ENCODE measurements around the gene MAGEA8. TPM values are rescaled to one million over a fixed set of nuclear protein-coding genes. Genes with fewer than 3 reads are reported as not detected.
"Not testable (repeated sequence)": the region's sequence is repeated elsewhere in the genome, so short reads cannot be mapped to it uniquely, and the experiment has no call there.

The MAGEA8 gene
- total RNA-seq, 1 experiment from 2014 or later, result not detected

DNA sequence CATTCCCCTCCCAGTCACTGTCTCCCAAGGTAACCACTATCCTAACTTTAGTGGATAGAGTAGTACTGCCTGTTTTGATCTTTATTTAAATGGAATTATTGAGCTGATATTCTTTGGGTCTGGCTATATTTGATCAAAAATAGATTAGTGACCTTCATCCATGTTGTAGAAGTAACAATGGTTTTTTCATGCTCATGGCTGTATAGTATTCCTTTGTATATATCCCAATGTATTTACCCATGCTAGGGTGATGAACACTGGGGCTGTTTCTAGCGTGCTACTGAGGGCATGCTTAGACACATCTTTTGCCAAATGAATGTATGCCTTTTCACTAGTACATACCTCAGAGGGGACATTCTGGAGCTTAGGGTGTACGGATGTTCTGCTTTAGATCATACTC, 10.1 kb upstream of the MAGEA8 start:
- H3K27ac ChIP-seq, result no peak overlapping the region
- no peaks in the 10 kb centered on the region for H3K4me1 ChIP-seq
- H3K27me3 ChIP-seq, result no peaks in the 10 kb centered on the region
- no peak for DNase-seq
- no peaks in the 10 kb centered on the region for H3K36me3 ChIP-seq
- H3K9me3 ChIP-seq (replicated peaks), result no peaks in the 10 kb centered on the region
- no peak overlapping the region for H3K4me3 ChIP-seq

- H3K36me3 ChIP-seq, result no peaks in the 10 kb centered on the region
- no peak overlapping the region for H3K27ac ChIP-seq
- H3K4me1 ChIP-seq, result no peaks in the 10 kb centered on the region
- DNase-seq, result no peak
- no peak overlapping the region for H3K4me3 ChIP-seq
- no peaks in the 10 kb centered on the region for H3K9me3 ChIP-seq (replicated peaks)
- H3K27me3 ChIP-seq, result no peaks in the 10 kb centered on the region
Observed at GRCh38 chrX:149871433-149871832, 9.6 kb upstream of the MAGEA8 start.

- no peak overlapping the region for H3K27ac ChIP-seq
- H3K36me3 ChIP-seq, result no peaks in the 10 kb centered on the region
- H3K9me3 ChIP-seq (replicated peaks), result no peaks in the 10 kb centered on the region
- no peaks in the 10 kb centered on the region for H3K27me3 ChIP-seq
- peak; percentile 50 to 62 for DNase-seq
- no peak overlapping the region for H3K4me3 ChIP-seq
- no peaks in the 10 kb centered on the region for H3K4me1 ChIP-seq
Observed at GRCh38 chrX:149871940-149872339, 9.0 kb upstream of the MAGEA8 start.

DNA sequence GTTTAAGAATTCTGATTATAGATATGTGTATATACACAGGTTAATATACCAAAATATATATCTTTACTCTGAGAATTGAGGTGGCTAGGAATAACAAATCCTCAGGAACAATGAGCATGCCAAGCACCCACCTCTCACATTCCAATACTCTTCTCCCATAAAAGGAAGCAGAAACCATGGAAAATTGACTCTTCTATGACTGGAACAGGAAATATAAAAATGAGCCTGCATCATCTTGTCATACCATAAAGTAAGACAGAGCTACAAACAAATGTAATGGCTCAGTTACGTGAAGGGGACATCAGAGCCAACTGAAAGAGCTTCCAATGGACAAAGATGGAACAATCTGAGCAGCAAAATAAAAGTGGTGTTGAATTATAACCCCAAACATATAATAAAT, 3.8 kb upstream of the MAGEA8 start:
- Histone ChIP-seq H3K27ac (no peak overlapping the region), H3K9me3 (replicated peaks) (no peaks in the 10 kb centered on the region), H3K4me1 (0 out of 2 replicates have a peak, but pooled peaks cover 4% of the 10 kb centered on the region), H3K4me3 (no peak overlapping the region), H3K27me3 (no peaks in the 10 kb centered on the region), H3K36me3 (no peaks in the 10 kb centered on the region)
- no peak for DNase-seq

GRCh38 chrX:149877636-149878035, 3.3 kb upstream of the MAGEA8 start:
- H3K4me1 ChIP-seq, result 0 out of 2 replicates have a peak, but pooled peaks cover 4% of the 10 kb centered on the region
- DNase-seq, result no peak
- no peaks in the 10 kb centered on the region for H3K9me3 ChIP-seq (replicated peaks)
- no peaks in the 10 kb centered on the region for H3K36me3 ChIP-seq
- H3K4me3 ChIP-seq, result no peak overlapping the region
- no peaks in the 10 kb centered on the region for H3K27me3 ChIP-seq
- no peak overlapping the region for H3K27ac ChIP-seq

- H3K4me1 ChIP-seq; H3K36me3 ChIP-seq; H3K9me3 ChIP-seq (replicated peaks); H3K27me3 ChIP-seq; DNase-seq; H3K27ac ChIP-seq; H3K4me3 ChIP-seq: not testable (repeated sequence)
Observed at GRCh38 chrX:149890828-149891227, 9.8 kb downstream of the MAGEA8 start.

DNA sequence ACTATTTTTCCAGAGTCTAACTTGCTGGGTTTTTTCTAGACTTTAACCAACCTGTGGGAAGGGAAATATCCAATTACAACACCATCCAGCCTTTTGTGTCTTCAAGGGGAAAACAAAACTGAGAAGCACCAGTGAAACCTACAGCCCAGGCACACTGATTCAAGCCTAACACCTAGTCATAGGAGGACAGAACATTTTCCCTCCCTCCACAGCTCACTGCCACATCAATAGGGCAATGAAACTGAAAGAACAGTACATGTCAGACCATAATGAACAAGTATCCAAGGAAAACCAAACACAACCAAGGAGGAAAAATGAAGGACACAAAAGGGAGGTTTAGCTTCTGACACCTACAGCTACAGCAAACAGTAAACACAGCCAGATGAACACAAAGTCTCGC, 17.6 kb downstream of the MAGEA8 start:
- no peaks in the 10 kb centered on the region for H3K36me3 ChIP-seq
- no peaks in the 10 kb centered on the region for H3K9me3 ChIP-seq (replicated peaks)
- no peaks in the 10 kb centered on the region for H3K4me1 ChIP-seq
- no peak overlapping the region for H3K4me3 ChIP-seq
- no peak for DNase-seq
- H3K27me3 ChIP-seq, result no peaks in the 10 kb centered on the region
- H3K27ac ChIP-seq, result no peak overlapping the region

DNA sequence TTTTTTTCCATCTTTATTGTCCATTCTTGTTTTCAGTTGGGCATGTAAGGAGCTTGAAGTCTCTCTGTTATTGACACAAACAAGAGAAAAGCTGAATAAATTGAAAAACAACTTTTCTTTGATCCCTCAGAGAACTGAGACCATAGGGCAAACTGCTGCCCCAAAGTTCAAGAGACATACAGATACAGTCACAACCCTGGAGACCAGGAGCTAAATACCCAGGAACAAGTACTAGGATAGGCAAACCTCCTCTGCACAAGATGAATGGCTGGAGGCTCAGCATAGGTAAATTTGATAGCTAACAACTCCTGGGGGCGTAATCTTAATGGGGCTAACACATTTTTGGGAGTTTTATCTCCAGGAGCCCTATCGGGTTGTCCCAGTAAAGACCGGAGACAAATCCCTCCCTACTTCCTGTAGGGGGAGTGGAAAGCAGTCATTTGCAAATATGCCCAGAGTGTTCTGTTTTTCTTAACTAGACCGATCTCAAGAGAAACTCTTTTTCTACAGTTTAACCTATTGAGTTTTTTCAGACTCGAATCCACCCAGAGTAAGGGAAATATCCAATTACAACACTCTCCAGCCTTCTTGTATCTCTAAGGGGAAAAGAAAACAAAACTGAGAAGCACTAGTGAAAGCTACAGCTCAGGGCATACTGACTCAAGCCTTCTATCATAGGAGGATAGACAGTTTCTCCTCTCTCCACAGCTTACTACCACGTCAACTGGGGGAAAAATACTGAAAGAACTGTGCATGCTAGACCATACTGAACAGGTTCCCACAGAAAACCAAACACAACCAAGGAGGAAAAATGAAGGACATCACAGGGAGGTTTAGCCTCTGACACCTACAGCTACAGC, 23.1 kb downstream of the MAGEA8 start:
- peak in 1 of 2 experiments; percentile 17 for DNase-seq
- Histone ChIP-seq H3K27ac (no peak overlapping the region), H3K36me3 (no peaks in the 10 kb centered on the region), H3K4me1 (no peaks in the 10 kb centered on the region), H3K9me3 (replicated peaks) (no peaks in the 10 kb centered on the region), H3K27me3 (no peaks in the 10 kb centered on the region), H3K4me3 (peak overlapping the region; percentile 37)

DNA sequence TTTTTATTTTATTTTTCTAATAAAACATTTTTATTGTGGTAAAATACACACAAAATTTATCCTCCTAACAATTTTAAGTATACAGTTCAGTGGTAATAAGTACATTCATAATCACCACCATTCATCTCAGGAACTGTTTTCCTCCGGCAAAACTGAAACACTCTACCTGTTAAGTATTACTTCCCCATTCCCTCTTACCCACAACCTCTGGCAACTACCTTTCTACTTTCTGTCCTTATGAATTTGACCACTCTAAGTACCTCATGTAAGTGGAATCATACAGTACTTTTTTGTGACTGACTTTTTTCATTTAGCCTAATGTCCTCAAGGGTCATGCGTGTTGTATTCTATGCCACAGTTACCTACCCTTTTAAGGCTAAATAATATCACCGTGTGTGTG, 27.3 kb downstream of the MAGEA8 start:
- Histone ChIP-seq H3K27ac (no peak overlapping the region), H3K4me3 (no peak overlapping the region), H3K36me3 (no peaks in the 10 kb centered on the region), H3K9me3 (replicated peaks) (no peaks in the 10 kb centered on the region), H3K27me3 (no peaks in the 10 kb centered on the region), H3K4me1 (no peaks in the 10 kb centered on the region)
- DNase-seq, result no peak

- Histone ChIP-seq H3K4me3 (no peak overlapping the region), H3K27me3 (no peaks in the 10 kb centered on the region), H3K27ac (no peak overlapping the region)
Observed at GRCh38 chrX:149908727-149909126, 27.7 kb downstream of the MAGEA8 start.

DNA sequence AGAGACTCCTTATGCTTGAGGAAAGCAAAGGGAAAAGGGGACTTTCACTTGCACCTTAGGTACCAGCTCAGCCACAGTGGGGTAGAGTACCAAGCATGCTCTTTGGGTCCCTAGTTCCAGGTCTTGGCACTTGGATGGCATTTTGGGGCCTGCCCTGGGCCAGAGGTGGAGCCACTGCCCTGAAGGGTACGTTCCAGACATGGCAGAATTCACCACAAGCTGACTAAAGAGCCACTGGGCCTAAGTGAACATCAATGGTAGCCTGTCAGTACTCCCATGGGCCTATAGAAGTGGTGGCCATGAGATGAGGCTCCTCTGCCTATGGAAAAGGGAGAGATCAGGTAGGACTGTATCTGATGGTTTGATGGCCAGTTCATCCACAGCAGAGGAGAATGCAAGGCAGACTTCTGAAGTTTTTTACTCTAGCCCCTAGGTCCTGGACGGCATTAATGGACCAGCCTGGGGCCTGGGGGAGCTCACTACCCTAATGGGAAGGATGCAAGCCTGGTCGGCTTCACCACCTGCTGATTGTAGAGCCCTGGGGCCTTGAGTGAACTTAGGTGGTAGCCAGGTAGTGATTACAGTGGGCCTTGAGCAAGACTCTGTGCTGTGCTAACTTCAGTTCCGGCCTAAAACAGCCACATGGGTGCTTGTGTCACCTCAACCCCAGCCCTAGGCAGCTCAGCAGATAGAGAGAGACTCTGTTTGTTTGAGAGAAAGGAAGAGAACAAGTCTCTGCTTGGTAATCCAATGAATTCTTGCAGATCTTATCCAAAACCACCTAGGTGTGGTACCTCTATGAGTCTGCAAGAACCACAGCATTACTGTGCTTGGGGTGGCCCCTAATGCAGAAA, 28.6 kb downstream of the MAGEA8 start:
- Histone ChIP-seq H3K36me3 (no peaks in the 10 kb centered on the region), H3K4me3 (no peak overlapping the region), H3K27me3 (no peaks in the 10 kb centered on the region), H3K4me1 (no peaks in the 10 kb centered on the region), H3K27ac (no peak overlapping the region), H3K9me3 (replicated peaks) (no peaks in the 10 kb centered on the region)
- no peak for DNase-seq

More at GRCh38 chrX:149908727-149909126, 27.7 kb downstream of the MAGEA8 start:
- Histone ChIP-seq H3K36me3 (no peaks in the 10 kb centered on the region), H3K9me3 (replicated peaks) (no peaks in the 10 kb centered on the region), H3K4me1 (no peaks in the 10 kb centered on the region)
- DNase-seq, result no peak

DNA sequence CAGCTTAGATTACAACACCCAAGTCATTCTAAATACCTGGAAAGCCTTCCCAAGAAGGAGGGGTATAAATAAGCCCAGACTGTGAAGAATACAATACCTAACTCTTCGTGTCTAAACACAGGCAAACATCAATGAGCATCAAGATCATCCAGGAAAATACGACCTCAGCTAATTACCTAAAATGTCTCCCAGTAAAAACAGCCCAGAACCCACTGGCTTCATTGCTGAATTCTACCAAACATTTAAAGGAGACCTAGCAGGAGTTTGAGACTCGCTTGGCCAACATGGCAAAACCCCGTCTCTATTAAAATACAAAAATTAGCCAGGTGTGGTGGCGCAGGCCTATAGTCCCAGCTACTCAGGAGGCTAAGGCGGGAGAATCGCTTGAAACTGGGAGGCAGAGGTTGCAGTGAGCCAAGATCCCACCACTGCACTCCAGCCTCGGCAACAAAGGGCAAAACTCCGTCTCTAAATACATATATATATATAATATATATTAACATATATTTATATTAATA, 29.3 kb downstream of the MAGEA8 start:
- H3K4me3 ChIP-seq, result no peak overlapping the region
- H3K36me3 ChIP-seq, result no peaks in the 10 kb centered on the region
- H3K27me3 ChIP-seq, result no peaks in the 10 kb centered on the region
- H3K27ac ChIP-seq, result no peak overlapping the region
- no peaks in the 10 kb centered on the region for H3K9me3 ChIP-seq (replicated peaks)
- DNase-seq, result peak in 1 of 2 experiments; percentile 4
- no peaks in the 10 kb centered on the region for H3K4me1 ChIP-seq

DNA sequence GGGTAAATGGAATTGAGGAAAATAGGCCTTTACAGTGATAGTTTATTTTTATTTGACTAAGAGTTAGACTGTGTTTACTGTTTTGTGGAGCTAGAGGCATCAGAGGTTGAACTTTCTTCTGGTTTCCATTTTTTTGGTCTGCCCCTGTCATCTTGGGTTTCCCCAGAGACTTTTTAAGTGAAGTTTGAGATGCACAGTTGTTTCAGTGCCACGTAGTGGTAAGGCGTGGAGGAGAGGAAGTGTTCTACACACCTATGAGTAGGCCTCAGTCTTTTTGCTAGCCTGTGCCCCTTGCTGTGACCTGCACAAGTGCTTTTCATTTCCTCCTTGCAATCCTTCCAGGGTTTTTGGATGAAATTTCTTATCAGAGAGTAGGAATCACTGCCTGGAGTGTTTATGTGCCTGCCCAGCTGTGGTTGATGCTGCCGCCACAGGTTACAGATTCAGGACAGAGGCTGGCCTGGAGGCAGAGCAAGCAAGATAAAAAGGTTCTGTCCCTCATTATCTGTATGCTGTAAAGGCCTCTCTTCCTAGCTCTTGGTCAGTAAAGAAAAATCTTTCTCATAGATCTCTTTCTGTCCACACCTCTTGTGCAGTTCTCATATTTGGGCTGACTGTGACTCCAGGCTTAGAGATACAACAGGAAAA, 35.9 kb downstream of the MAGEA8 start:
- no peak for DNase-seq
- H3K27me3 ChIP-seq, result no peaks in the 10 kb centered on the region
- H3K36me3 ChIP-seq, result no peaks in the 10 kb centered on the region
- H3K27ac ChIP-seq, result no peak overlapping the region
- H3K4me1 ChIP-seq, result no peaks in the 10 kb centered on the region
- no peak overlapping the region for H3K4me3 ChIP-seq
- no peaks in the 10 kb centered on the region for H3K9me3 ChIP-seq (replicated peaks)

DNA sequence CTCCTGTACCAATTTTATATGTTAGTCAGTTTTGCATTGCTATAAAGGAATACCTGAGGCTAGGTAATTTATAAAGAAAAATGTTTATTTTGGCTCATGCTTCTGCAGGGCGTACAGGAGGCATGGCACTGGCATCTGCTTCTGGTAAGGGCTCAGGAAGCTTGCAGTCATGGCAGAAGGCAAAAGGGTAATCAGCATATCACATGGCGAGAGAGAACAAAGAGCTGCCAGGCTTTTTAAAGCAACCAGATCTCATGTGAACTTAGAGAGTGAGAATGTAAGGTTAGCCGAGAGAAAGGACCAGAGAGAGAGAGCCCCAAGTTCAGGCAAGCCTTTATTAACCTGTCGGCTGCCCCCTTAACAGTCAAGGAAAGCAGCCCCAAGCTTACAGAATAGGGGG, 42.9 kb downstream of the MAGEA8 start:
- not testable (repeated sequence) for H3K27ac ChIP-seq; H3K27me3 ChIP-seq; H3K4me1 ChIP-seq; H3K36me3 ChIP-seq; H3K9me3 ChIP-seq (replicated peaks); H3K4me3 ChIP-seq; DNase-seq

DNA sequence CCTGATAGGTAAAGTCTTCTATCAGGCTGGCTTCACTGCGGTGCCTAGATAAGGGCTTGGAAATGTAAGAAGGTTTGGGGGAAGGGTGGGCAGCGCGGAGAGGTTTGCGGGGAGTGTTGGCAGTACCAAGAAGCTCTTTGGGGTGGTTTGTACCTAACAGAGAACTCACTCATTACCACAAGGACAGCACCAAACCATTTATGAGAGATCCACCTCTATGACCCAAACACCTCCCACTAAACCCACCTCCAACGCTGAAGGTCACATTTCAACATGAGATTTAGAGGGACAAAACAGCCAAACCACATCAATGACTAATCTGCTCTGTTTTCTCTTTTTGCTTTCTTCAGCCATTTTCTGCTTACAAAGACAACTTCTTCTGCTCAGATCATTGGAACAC, 43.5 kb downstream of the MAGEA8 start:
- not testable (repeated sequence) for H3K9me3 ChIP-seq (replicated peaks); H3K4me3 ChIP-seq; H3K36me3 ChIP-seq; H3K4me1 ChIP-seq; H3K27me3 ChIP-seq; H3K27ac ChIP-seq; DNase-seq
